G401.6 (cell line): Measurements from ENCODE around the gene ACOT11.

ENCODE experiments used
- FAIRE-seq: peaks from 2 replicates; lab custom pipeline; 2012; peaks lifted over from hg19 to GRCh38; lab: Jason Lieb, UNC

ACOT11 gene

DNA sequence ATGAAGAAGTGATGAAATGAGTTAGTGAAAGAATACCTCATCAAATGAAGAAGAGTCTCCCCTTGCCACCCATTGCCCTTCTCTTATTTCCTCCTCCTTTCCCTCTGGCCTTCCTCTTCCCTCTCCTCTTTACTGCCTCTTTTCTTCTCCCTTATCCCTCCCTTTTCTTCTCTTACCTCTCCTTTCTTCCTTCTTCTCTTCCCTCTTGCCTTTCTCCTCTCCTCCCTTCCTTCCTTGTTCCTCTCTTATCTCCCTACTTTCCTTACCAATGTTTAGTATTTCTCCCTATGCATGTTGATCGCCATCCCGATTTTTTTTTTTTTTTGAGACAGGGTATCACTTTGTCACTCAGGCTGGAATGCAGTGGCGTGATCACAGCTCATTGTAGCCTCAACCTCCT, 102.4 kb downstream of the ACOT11 start:
- no peak for FAIRE-seq

DNA sequence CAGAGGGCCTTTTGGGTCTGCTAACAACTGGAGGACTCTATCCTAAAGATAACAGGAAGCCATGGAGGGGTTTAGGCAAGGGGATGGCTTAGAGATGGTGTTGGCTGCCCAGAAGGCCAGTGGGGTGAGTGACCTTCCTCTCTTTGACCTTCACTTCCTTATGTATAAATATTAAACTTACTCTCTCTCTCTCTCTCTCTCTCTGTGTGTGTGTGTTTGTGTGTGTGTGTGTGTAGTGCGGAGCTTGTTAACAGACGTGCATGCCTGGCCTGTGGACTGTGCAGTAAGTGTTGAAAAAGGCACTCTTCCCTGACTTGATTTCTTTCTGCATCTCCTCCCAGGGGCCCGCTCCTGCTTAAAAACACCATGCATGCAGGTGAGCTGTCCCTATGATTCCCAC, 103.6 kb downstream of the ACOT11 start:
- FAIRE-seq: no peak

DNA sequence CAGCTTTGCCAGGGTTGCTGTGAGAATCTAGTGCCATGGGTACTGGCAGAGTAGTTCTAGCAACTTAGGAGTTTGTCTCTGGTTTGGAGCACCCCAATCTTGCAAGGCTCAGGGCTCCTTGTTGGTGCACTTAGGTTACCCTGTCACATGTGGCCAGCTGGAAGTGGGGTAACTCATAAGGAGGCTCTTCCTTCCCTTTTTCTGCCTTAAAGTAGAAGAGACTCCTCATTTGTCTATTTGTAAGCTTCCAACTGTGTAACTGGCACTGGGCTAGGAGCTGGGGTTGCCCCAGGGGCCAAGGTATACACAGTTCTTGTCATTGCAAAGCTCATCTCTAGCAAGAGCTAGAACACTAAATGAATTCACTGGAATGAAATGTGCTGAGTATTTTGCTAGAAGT, 104.1 kb downstream of the ACOT11 start:
- FAIRE-seq: no peak

DNA sequence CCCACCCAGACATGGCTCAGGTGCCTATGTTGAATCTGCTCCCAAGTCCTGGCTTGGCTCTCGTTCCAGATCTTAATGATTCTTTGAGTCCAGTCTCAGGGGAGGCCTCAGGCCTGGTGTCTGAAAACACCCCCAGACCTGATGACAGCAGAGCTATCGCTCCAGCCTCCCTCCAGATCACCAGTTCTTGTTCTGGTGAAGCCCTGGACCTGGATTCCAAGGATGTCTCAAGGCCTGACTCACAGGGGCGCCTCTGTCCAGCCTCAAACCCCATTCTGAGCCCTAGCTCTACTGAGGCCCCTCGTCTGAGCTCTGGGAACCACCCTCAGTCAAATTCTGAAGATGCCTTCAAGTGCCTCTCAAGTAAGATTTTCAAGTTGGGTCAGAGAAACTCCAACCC, 105.0 kb downstream of the ACOT11 start:
- no peak for FAIRE-seq

DNA sequence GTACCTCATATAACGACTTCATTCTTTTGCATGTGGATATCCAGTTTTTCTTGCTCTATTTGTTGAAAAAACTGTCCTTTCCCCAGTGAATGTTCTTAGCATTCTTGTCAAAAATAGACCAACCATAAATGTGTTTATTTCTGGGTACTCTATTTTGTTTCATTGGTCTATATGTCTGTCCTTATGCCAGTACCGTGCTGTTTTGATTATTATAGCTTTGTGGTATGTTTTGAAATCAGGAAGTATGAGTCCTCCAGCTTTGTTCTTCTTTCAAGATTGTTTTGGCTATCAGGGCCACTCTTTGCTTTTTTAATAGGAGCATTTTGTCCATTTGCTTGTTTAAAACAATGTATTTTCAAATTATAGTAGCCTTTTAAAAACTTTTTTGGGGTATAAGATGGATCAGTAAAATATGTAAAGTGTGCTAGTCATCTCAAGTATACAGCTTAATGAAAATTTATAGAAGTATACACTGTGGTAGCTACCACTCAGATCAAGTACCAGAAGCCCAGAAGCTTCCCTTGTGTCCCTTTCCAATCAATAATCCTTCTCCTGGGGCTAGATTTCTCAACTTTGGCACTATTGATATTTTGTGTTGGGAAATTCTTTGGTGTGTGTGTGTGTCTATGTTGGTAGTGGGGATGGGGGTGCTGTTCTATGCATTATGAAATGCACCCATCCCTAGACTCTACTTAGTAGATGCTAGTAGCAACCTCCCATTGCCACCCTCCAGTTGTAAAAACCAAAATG, 110.3 kb downstream of the ACOT11 start:
- FAIRE-seq: no peak
